Measurements from ENCODE around the gene STAP2. TPM values are rescaled to one million over a fixed set of nuclear protein-coding genes. Genes with fewer than 3 reads are reported as not detected.
"Not testable (repeated sequence)": the region's sequence is repeated elsewhere in the genome, so short reads cannot be mapped to it uniquely, and the experiment has no call there.

STAP2 gene
- total RNA-seq, 2 experiments from 2014 or later = 11.0 to 11.5 TPM

DNA sequence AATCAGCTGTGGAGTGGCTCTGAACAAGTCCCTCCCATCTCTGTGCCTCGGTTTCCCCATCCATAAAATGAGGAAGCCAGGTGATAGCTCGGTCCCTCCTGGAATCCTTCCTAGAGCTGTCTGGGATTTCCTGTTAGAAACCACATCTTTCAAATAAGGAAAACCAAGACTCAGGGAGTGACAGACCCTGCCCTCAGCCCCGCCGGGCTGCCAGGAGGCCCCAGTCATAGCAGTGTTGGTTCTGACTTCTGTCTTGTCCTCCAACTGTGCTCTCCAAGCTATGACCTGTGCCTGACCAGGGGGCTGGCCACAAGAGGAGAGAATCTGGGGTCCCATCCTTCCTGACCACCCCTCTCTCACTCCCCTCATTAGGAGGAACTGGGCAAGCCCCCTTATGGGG lies 60.6 kb downstream of the STAP2 start:
- Mint-ChIP-seq H3K36me3 (ENCODE audit: low read depth) (no peaks in the 10 kb centered on the region), H3K4me3 (no peak overlapping the region), H3K27ac (no peak overlapping the region), H3K27me3 (peaks cover 22% of the 10 kb centered on the region), H3K4me1 (peaks cover 2% of the 10 kb centered on the region), H3K9me3 (ENCODE audit: low read depth) (no peaks in the 10 kb centered on the region)
- CTCF ChIA-PET = interaction anchor here (1.0 to 2.4 kb wide), 3 partner anchors 9 to 290 kb away, joined by 3 to 8 read pairs (median 5); no protein-coding TSS in a partner anchor
- no peak for DNase-seq
- intact Hi-C loops (cut with DNase I, micrococcal nuclease) = no loop called here
- POLR2A ChIA-PET = interaction anchor here (0.7 kb wide), 1 partner anchor 41 kb away, joined by 3 read pairs; no protein-coding TSS in a partner anchor
- no peak for ATAC-seq

DNA sequence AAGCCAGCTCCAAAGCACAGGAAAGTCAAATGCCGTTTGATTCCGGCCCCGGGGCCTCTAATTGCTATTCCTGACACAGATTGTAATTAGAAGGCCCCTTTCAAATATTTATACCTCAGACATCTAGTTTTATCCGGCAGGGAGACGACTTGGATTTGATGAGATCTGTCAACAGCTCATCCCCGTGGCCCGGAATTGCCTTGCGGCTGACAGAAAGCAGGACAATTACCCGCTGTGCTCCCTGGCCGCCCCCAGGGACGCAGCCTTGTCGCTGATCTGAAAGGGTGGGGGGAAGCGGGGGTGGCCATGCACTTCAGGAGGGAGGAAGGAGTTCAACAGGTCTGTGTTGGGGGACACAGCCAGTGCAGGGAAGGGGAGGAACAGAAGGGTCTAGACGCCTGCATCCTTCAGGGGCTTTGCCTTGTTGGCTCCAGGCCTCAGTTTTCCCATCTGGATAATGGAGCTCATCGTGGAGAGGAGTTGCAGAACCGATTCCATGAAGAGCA lies 61.4 kb downstream of the STAP2 start:
- Mint-ChIP-seq H3K27me3 (peaks cover 22% of the 10 kb centered on the region), H3K9me3 (ENCODE audit: low read depth) (no peaks in the 10 kb centered on the region), H3K4me1 (peaks cover 2% of the 10 kb centered on the region), H3K4me3 (no peak overlapping the region), H3K27ac (no peak overlapping the region), H3K36me3 (ENCODE audit: low read depth) (peaks cover under 1% of the 10 kb centered on the region)
- DNase-seq (no peak), ATAC-seq (no peak)
- intact Hi-C loops (cut with DNase I, micrococcal nuclease) = no loop called here
- ChIA-PET CTCF (interaction anchor here (0.7 to 2.4 kb wide), 4 partner anchors 9 to 290 kb away, joined by 3 to 8 read pairs (median 4); no protein-coding TSS in a partner anchor), POLR2A (interaction anchor here (0.6 kb wide), 1 partner anchor 60 kb away, joined by 3 read pairs; no protein-coding TSS in a partner anchor)

DNA sequence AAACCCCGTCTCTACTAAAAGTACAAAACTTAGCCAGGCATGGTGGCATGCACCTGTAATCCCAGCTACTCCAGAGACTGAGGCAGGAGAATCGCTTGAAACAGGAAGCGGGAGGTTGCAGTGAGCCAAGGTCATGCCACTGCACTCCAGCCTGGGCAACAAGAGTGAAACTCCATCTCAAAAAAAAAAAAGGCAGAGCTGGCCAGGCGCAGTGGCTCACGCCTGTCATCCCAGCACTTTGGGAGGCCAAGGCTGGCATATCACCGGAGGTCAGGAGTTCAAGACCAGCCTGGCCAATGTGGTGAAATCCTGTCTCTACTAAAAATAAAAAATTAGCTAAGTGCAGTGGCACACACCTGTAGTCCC lies 64.3 kb downstream of the STAP2 start:
- POLR2A ChIA-PET; H3K4me3 Mint-ChIP-seq; ATAC-seq; H3K4me1 Mint-ChIP-seq; H3K9me3 Mint-ChIP-seq (ENCODE audit: low read depth); intact Hi-C loops (cut with DNase I, micrococcal nuclease); H3K27ac Mint-ChIP-seq; DNase-seq; H3K36me3 Mint-ChIP-seq (ENCODE audit: low read depth); H3K27me3 Mint-ChIP-seq: not testable (repeated sequence)
- CTCF ChIA-PET = interaction anchor here (0.6 kb wide), 1 partner anchor 314 kb away, joined by 5 read pairs; no protein-coding TSS in a partner anchor

Other genes with a start within 250 kb of the STAP2 start
- 100 to 1,000 TPM; 108 to 133 TPM for gene MAP2K2, start 214.7 kb downstream of the STAP2 start, total RNA-seq
- gene CREB3L3, start 185.2 kb downstream of the STAP2 start, total RNA-seq = not detected
- 10 to 100 TPM; 26.2 to 29.4 TPM for gene SIRT6, start 156.3 kb downstream of the STAP2 start, total RNA-seq
- 1 to 10 TPM; 1.1 to 1.3 TPM for gene ANKRD24, start 156.1 kb downstream of the STAP2 start, total RNA-seq
- 10 to 100 TPM; 14.5 to 16.8 TPM for gene EBI3, start 109.3 kb downstream of the STAP2 start, total RNA-seq
- 10 to 100 TPM; 29.8 to 34.8 TPM for gene YJU2, start 91.7 kb downstream of the STAP2 start, total RNA-seq
- not detected for gene SHD, start 59.6 kb downstream of the STAP2 start, total RNA-seq
- gene TMIGD2, start 36.4 kb downstream of the STAP2 start, total RNA-seq = 10 to 100 TPM; 15.8 to 16.1 TPM
- gene FSD1, start 34.2 kb downstream of the STAP2 start, total RNA-seq = 10 to 100 TPM; 23.1 to 25.3 TPM
- gene MPND, start 4.7 kb upstream of the STAP2 start, total RNA-seq = 10 to 100 TPM; 12.6 to 18.0 TPM
- gene SH3GL1, start 61.7 kb upstream of the STAP2 start, total RNA-seq = 10 to 100 TPM; 42.0 to 46.8 TPM
- 10 to 100 TPM; 77.0 to 78.9 TPM for gene CHAF1A, start 63.8 kb upstream of the STAP2 start, total RNA-seq
- gene UBXN6, start 119.0 kb upstream of the STAP2 start, total RNA-seq = 10 to 100 TPM; 32.9 to 38.4 TPM
- 10 to 100 TPM; 50.5 to 68.1 TPM for gene HDGFL2, start 133.5 kb upstream of the STAP2 start, total RNA-seq
- not detected for gene PLIN4, start 179.7 kb upstream of the STAP2 start, total RNA-seq
- gene PLIN5, start 196.4 kb upstream of the STAP2 start, total RNA-seq = not detected
- under 1 TPM; 0.35 to 0.57 TPM for gene LRG1, start 201.2 kb upstream of the STAP2 start, total RNA-seq
- not detected for gene SEMA6B, start 220.9 kb upstream of the STAP2 start, total RNA-seq

Data from activated CD4-positive, alpha-beta T cell treated with anti-CD3 and anti-CD28 coated beads for 36 hours (primary cell).